HAP-1 (cell line): ENCODE measurements around the gene NAXE.

ENCODE experiments used
- DNase-seq, 2 experiments: peaks; one replicate each; pipeline ENCODE4 v3.0.0-alpha.2; 2016 to 2020; ENCODE audit warnings: low spot score in 2 of 2
- H3K27me3 ChIP-seq: fragments of 250-450 bp; sonication (Bioruptor Pico); 2 replicates; pipeline ENCODE4 v1.5.1; 2020; ENCODE audit warnings: low read depth, mild to moderate bottlenecking, moderate library complexity
- H3K36me3 ChIP-seq: fragments of 250-450 bp; sonication (Bioruptor Pico); replicated peaks from 2 replicates; pipeline ENCODE4 v1.5.1; 2020; ENCODE audit warnings: mild to moderate bottlenecking
- H3K4me1 ChIP-seq: fragments of 250-450 bp; sonication (Bioruptor Pico); 2 replicates; pipeline ENCODE4 v1.5.1; 2020; ENCODE audit warnings: mild to moderate bottlenecking
- H3K4me3 ChIP-seq: fragments of 250-450 bp; sonication (Bioruptor Pico); 2 replicates; pipeline ENCODE4 v1.5.1; 2020; ENCODE audit warnings: mild to moderate bottlenecking, moderate library complexity
- H3K9me3 ChIP-seq: fragments of 250-450 bp; sonication (Bioruptor Pico); 2 replicates; pipeline ENCODE4 v1.5.1; 2020; ENCODE audit warnings: mild to moderate bottlenecking, moderate library complexity
- in situ Hi-C: fragments of 300-500 bp; cut with MboI; formaldehyde crosslinking; loops from 3 replicates; pipeline ENCODE4 v1.14.3; 2020; ENCODE audit warnings: low sequenced_read_pairs, inconsistent platforms, mixed read lengths

Gene NAXE

GRCh38 chr1:156643049-156643777 lies 51.6 kb downstream of the NAXE start:
- H3K36me3 ChIP-seq, result no peaks in the 10 kb centered on the region
- no peaks in the 10 kb centered on the region; the same call in 1 of the 2 replicates for H3K4me1 ChIP-seq
- peaks cover 7% of the 10 kb centered on the region for H3K27me3 ChIP-seq
- H3K9me3 ChIP-seq, result no peaks in the 10 kb centered on the region
- no peak overlapping the region for H3K4me3 ChIP-seq
- in situ Hi-C loops, result no loop called here
- DNase-seq, result no peak

- Histone ChIP-seq H3K4me1 (no peaks in the 10 kb centered on the region; the same call in 1 of the 2 replicates), H3K4me3 (no peak overlapping the region), H3K27me3 (peaks cover 4% of the 10 kb centered on the region), H3K36me3 (no peaks in the 10 kb centered on the region), H3K9me3 (no peaks in the 10 kb centered on the region)
- no peak for DNase-seq
- in situ Hi-C loops, result no loop called here
These were observed 52.2 kb downstream of the NAXE start for GRCh38 chr1:156643778-156644092.
